Measurements from ENCODE around the gene MTMR1.

MTMR1 gene

GRCh38 chrX:150774798-150775568, 81.8 kb downstream of the MTMR1 start:
- Histone ChIP-seq H3K9ac (no peak overlapping the region), H3K4me3 (ENCODE audit: low read depth, low read length) (no peak overlapping the region), H3K27me3 (ENCODE audit: control insufficient read depth, insufficient read depth, low read length) (no peaks in the 10 kb centered on the region), H3K4me2 (ENCODE audit: low read length) (no peak overlapping the region), H3K79me2 (no peaks in the 10 kb centered on the region), H3K9me3 (ENCODE audit: control insufficient read depth, low read length) (no peaks in the 10 kb centered on the region), H3K27ac (no peak overlapping the region), H3K36me3 (ENCODE audit: control insufficient read depth, insufficient read depth, low read length) (no peaks in the 10 kb centered on the region), H3K4me1 (no peaks in the 10 kb centered on the region), H2AFZ (no peak overlapping the region)
- TF ChIP-seq CTCF (IDR thresholded peaks at IDR 0.05), result no peak

- Histone ChIP-seq H3K4me2 (ENCODE audit: low read length) (no peak overlapping the region), H3K9ac (no peak overlapping the region), H3K27ac (no peak overlapping the region), H3K4me3 (ENCODE audit: low read depth, low read length) (no peak overlapping the region), H3K79me2 (no peaks in the 10 kb centered on the region), H3K27me3 (ENCODE audit: control insufficient read depth, insufficient read depth, low read length) (no peaks in the 10 kb centered on the region), H3K9me3 (ENCODE audit: control insufficient read depth, low read length) (no peaks in the 10 kb centered on the region), H3K4me1 (no peaks in the 10 kb centered on the region), H2AFZ (no peak overlapping the region), H3K36me3 (ENCODE audit: control insufficient read depth, insufficient read depth, low read length) (no peaks in the 10 kb centered on the region)
- TF ChIP-seq CTCF (IDR thresholded peaks at IDR 0.05), result no peak
Measured at GRCh38 chrX:150775569-150776350, 82.6 kb downstream of the MTMR1 start.

- no peak overlapping the region for H2AFZ ChIP-seq
- no peaks in the 10 kb centered on the region for H3K79me2 ChIP-seq
- no peak overlapping the region for H3K9ac ChIP-seq
- no peak for TF ChIP-seq CTCF (IDR thresholded peaks at IDR 0.05)
- H3K4me1 ChIP-seq, result no peaks in the 10 kb centered on the region
- no peak overlapping the region for H3K27ac ChIP-seq
- H3K36me3 ChIP-seq (ENCODE audit: control insufficient read depth, insufficient read depth, low read length), result no peaks in the 10 kb centered on the region
- H3K4me3 ChIP-seq (ENCODE audit: low read depth, low read length), result no peak overlapping the region
- H3K9me3 ChIP-seq (ENCODE audit: control insufficient read depth, low read length), result no peaks in the 10 kb centered on the region
- H3K27me3 ChIP-seq (ENCODE audit: control insufficient read depth, insufficient read depth, low read length), result no peaks in the 10 kb centered on the region
- H3K4me2 ChIP-seq (ENCODE audit: low read length), result no peak overlapping the region
Measured at GRCh38 chrX:150777328-150777992, 84.3 kb downstream of the MTMR1 start.

- no peaks in the 10 kb centered on the region for H3K79me2 ChIP-seq
- no peak for TF ChIP-seq CTCF (IDR thresholded peaks at IDR 0.05)
- no peak overlapping the region for H2AFZ ChIP-seq
- H3K4me2 ChIP-seq (ENCODE audit: low read length), result no peak overlapping the region
- H3K4me1 ChIP-seq, result no peaks in the 10 kb centered on the region
- no peaks in the 10 kb centered on the region for H3K36me3 ChIP-seq (ENCODE audit: control insufficient read depth, insufficient read depth, low read length)
- no peaks in the 10 kb centered on the region for H3K9me3 ChIP-seq (ENCODE audit: control insufficient read depth, low read length)
- H3K27ac ChIP-seq, result no peak overlapping the region
- H3K4me3 ChIP-seq (ENCODE audit: low read depth, low read length), result no peak overlapping the region
- H3K9ac ChIP-seq, result no peak overlapping the region
- H3K27me3 ChIP-seq (ENCODE audit: control insufficient read depth, insufficient read depth, low read length), result no peaks in the 10 kb centered on the region
Measured at GRCh38 chrX:150779385-150779784, 86.2 kb downstream of the MTMR1 start.
